ENCODE data around the gene UBN2.
"Not testable (repeated sequence)": the region's sequence is repeated elsewhere in the genome, so short reads cannot be mapped to it uniquely, and the experiment has no call there.

UBN2 gene

DNA sequence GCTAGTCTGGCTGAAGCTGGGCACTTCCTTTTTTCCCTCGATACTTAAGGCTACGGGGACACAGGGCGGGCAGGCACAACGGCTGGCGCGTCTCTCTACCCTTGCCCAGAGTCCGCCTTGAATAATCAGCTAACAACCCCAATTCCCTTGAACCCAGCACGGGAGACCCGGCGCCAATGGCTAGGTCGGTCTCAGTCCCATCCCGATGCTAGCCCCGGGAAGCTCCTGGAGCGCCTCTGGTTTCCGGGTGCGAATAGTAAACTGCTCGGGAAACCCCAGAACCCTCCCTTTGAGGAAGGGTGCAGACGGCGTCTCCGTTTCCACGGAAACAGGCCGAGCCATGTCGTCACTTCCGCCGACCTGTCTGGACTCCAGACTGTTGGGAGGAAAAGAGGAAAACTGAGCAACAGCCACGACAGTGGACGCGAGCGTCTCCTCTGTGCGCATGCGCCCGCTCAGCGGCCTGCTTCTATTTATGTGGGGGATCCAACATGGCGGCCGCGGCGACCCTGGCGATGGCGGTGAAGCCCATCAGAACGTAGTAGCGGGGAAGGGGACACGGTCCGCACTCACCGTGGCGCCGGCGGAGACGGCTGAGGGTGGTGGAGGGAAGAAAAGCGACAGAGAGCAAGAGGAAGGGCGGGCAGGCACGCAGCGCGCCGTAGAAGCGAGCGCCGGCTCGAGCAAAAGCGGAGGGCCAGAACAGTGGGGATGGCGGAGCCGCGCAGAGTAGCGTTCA, at the start of gene UBN2:
UBN2 (plus strand) TSS at position 464 of the 739 bp plus-strand sequence; CDS start at position 712, 248 bp downstream.
- DNase-seq, result peak; percentile 97

DNA sequence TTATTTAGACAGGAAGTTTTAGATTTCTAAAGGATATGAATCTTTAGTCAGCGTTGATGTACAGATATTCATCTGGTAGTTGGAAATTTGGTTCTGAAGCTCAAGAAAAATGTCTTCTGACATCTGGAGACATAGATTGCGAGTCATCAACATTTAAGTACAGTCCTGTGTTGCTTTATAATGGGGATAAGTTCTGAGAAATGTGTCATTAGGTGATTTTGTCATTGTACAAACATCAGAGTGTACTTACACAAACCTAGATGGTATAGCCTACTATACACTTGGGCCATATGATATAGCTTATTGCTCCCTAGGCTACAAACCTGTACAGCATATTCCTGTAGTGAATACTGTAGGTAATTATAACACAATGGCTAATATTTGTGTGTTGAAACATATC, 49.6 kb upstream of the UBN2 start:
- peak; percentile 16 for DNase-seq

- DNase-seq, result no peak
These were observed 48.7 kb upstream of the UBN2 start for GRCh38 chr7:139182363-139182762.

GRCh38 chr7:139183251-139183650, 47.8 kb upstream of the UBN2 start:
- no peak for DNase-seq

DNA sequence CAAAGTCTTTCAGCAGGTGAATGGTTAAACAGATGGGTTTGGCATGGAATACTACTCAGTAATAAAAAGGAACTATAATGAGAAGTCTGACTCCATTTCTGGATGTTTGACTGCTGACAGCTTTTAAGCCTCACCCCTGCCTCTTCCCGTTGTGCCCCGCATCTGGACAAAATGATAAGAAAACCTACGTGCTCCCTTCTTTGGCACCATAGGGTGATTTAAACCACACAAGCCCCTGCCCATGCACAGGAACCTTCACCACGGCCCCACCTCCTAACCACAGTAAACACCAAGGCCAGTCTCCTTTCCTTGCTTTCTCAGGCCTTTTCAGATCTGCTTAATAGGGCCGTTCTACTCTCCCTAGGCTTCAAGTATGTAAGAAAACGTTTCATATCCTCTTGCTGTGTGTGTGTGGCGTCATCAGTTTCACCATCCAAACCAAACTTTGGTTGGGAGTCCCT, 47.1 kb upstream of the UBN2 start:
- DNase-seq, result no peak

- DNase-seq, result no peak
These were observed 44.9 kb upstream of the UBN2 start for GRCh38 chr7:139186146-139186545.

DNA sequence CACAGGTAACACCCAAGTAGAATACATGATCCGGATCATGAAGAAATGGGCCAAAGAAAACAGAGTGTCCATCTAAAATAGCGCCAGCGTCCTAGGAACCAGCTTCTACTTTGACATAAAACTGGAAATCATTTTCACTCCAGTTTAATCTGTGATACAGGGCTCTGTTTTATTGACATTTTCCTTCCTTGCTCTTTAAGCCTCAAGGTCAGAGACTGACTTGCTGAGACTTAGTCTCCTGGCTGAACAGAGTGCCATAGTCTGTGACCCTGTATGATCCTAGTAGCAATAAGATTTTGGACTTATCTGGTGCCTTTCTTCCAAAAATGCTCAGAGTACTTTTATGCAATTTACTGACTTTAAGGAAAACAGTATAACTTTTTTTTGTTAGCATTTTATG, 41.7 kb upstream of the UBN2 start:
- DNase-seq, result no peak

- no peak for DNase-seq
These were observed 38.9 kb upstream of the UBN2 start for GRCh38 chr7:139192014-139192706.

- DNase-seq, result no peak
These were observed 30.7 kb upstream of the UBN2 start for GRCh38 chr7:139200382-139200781.

- DNase-seq, result no peak
These were observed 27.0 kb upstream of the UBN2 start for GRCh38 chr7:139203992-139204391.

- no peak for DNase-seq
These were observed 25.2 kb upstream of the UBN2 start for GRCh38 chr7:139205843-139206242.

DNA sequence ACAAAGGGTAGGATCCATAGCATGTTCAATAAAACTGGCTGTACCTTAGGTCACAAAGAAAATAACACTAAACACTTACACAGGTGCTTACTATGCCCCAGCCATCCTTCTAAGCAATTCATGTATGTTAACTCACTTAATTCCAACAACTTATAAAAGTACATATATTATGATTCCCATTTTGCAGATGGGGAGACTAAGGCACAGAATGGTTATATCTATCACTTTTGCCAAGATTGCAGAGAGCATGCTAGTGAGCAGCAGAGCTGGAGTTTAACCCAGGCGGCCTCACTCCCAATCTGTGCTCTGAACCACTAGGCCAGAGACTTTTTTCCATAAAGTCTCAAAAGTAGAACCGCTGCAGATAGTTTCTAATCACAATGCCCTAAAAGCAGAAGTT, 18.9 kb upstream of the UBN2 start:
- no peak for DNase-seq

GRCh38 chr7:139213489-139213888, 17.5 kb upstream of the UBN2 start:
- not testable (repeated sequence) for DNase-seq

DNA sequence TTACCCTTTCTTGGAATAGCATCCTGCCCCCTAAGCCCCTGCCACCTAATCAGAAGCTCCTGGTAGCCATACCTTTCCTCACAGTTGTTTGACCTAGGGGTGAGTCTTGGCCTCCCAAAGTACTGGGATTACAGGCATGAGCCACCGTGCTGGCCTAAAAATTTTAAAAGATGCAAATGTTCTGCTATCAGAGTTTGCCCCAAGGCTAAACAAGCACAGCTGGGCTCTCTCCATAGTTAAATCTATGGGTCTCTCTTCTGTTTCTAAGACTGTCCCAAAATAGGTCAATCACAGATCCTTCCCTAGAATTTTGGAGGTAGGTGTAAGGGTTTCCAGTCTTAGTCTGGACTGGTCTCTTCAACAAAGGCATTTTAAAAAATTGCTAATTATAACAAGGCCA, 12.9 kb upstream of the UBN2 start:
- DNase-seq, result no peak

DNA sequence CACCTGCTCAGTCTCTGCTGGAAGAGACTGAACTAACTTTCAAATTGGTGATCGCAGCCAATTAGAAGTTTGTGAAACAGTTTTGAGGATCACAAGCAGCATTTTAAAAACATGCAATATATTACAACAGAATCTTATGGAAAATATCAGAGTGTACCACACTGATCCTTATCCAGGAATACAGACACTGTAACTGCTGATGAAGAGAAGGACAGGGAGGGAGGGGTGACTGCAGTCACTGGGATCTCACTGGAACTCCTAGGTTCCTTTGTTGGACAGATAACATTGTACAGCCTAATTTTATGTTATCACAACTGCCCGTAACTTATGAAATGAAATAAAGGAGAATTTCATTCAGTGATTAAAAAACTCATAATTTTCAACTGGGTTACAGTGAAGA, 6.8 kb upstream of the UBN2 start:
- DNase-seq, result no peak

DNA sequence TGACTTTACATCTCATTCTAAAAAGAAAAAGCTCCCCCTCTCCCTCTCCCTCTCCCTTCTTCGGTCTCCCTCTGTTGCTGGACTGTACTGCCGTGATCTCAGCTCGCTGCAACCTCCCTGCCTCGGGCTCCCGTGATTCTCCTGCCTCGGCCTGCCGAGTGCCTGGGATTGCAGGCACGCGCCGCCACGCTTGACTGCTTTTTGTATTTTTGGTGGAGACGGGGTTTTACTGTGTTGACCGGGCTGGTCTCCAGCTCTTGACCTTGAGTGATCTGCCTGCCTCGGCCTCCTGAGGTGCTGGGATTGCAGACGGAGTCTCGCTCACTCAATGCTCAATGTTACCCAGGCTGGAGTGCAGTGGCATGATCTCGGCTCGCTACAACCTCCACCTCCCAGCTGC, 6.2 kb upstream of the UBN2 start:
- not testable (repeated sequence) for DNase-seq

GRCh38 chr7:139225286-139226157, 5.5 kb upstream of the UBN2 start:
- DNase-seq, result not testable (repeated sequence)

- DNase-seq, result not testable (repeated sequence)
These were observed 4.9 kb upstream of the UBN2 start for GRCh38 chr7:139226158-139226515.

DNA sequence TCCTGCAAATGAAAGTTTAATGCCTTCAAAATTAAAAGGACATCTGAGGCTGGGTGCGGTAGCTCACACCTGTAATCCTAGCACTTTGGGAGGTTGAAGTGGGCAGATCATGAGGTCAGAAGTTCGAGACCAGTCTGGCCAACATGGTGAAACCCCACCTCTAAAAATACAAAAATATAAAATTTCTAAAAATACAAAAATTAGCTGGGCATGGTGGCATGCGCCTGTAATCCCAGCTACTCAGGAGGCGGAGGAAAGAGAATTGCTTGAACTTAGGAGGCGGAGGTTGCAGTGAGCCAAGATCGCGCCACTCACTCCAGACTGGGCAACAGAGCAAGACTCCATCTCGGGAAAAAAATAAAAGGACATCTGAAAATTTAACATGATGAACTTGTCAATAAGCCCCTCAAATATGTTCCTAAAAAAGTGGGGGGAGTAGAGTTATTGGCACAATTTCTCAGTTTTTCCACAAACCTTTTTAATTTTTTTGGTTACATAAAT, 4.0 kb upstream of the UBN2 start:
- DNase-seq, result not testable (repeated sequence)

GRCh38 chr7:139230023-139230422, 1.0 kb upstream of the UBN2 start:
- DNase-seq, result no peak

- DNase-seq, result no peak
These were observed 608 bp upstream of the UBN2 start for GRCh38 chr7:139230484-139230773.

DNA sequence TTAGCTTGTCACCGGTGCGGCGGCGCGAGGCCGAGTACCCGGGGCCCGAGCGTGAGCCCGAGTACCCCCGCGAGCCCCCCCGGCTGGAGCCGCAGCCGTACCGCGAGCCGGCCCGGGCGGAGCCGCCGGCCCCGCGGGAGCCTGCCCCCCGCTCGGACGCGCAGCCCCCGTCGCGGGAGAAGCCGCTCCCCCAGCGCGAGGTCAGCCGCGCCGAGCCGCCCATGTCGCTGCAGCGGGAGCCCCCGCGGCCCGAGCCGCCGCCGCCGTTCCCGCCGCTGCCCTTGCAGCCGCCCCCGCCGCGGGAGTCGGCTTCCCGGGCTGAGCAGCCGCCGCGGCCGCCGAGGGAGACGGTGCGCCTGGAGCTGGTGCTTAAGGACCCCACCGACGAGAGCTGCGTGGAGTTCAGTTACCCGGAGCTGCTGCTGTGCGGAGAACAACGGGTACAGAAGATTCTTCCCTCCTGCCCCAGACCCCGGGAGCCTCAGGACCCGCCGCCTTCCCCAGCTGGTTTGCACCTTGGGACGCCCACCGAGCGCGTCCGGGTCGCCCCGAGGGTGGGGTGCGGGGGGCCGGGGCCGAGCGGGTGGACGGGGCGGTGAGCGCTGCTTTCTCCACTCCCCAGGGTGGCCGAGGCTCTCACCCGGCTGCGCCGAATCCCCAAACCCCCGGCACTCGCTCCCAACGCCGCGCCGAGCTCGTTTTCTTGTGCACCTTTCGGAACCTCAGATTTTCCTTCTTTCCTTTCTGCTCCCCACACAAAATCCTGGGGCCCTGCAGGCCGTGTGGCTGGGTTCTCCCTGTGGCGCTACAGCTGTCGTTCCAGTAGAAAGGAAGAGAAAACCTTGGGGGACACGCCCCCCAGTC, 708 bp downstream of the UBN2 start:
- peak; percentile 15 for DNase-seq

DNA sequence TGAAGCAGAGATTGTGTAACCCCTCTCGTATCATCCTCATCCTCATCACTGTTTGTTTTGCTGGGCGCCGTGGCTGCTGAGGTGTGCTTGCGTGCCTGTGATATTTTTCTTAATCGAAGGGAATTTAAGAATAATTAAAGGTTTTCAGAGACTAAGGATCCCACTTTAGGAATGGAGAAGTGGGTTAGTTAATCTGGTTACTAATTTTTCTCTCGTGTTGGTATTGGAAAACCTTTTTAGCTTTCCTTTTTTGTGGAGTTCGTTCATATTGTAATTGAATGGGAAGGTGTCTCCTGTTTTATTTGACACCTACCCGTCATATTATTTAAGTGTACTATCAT, 1.3 kb downstream of the UBN2 start:
- DNase-seq, result no peak

All from fibroblast of skin of right quadriceps (primary cell).